ENCODE measurements around the gene PNMA6A.
"Not testable (repeated sequence)": the region's sequence is repeated elsewhere in the genome, so short reads cannot be mapped to it uniquely, and the experiment has no call there.

GRCh38 chrX:153106092-153106801 lies 34.0 kb downstream of the PNMA6A start:
- TF ChIP-seq CTCF (conservative IDR thresholded peaks at IDR 0.05; ENCODE audit: low read length); EZH2phosphoT487 (IDR thresholded peaks at IDR 0.05; ENCODE audit: borderline replicate concordance, low read depth, low read length): not testable (repeated sequence)
